ENCODE data around the gene TMEM131L. TPM values are rescaled to one million over a fixed set of nuclear protein-coding genes. Genes with fewer than 3 reads are reported as not detected.
"Not testable (repeated sequence)": the region's sequence is repeated elsewhere in the genome, so short reads cannot be mapped to it uniquely, and the experiment has no call there.

The TMEM131L gene
- total RNA-seq, 1 experiment from 2014 or later, result 4.5 TPM

GRCh38 chr4:153439831-153440230 lies 26.3 kb upstream of the TMEM131L start:
- no peak for DNase-seq (ENCODE audit: low spot score)
- in situ Hi-C loops (cut with HindIII; ENCODE audit: low sequenced_read_pairs), result no loop called here

- no peak for DNase-seq (ENCODE audit: low spot score)
- in situ Hi-C loops (cut with HindIII; ENCODE audit: low sequenced_read_pairs), result no loop called here
Measured at GRCh38 chr4:153440475-153440874, 25.7 kb upstream of the TMEM131L start.

GRCh38 chr4:153447175-153447905 lies 18.8 kb upstream of the TMEM131L start:
- DNase-seq (ENCODE audit: low spot score), result no peak
- in situ Hi-C loops (cut with HindIII; ENCODE audit: low sequenced_read_pairs), result no loop called here

- no peak for DNase-seq (ENCODE audit: low spot score)
- in situ Hi-C loops (cut with HindIII; ENCODE audit: low sequenced_read_pairs), result no loop called here
Measured at GRCh38 chr4:153448003-153448731, 18.0 kb upstream of the TMEM131L start.

GRCh38 chr4:153449338-153449737 lies 16.8 kb upstream of the TMEM131L start:
- DNase-seq (ENCODE audit: low spot score), result no peak
- in situ Hi-C loops (cut with HindIII; ENCODE audit: low sequenced_read_pairs), result no loop called here

GRCh38 chr4:153450544-153450917 lies 15.6 kb upstream of the TMEM131L start:
- in situ Hi-C loops (cut with HindIII; ENCODE audit: low sequenced_read_pairs), result no loop called here
- no peak for DNase-seq (ENCODE audit: low spot score)

GRCh38 chr4:153451145-153451544 lies 15.0 kb upstream of the TMEM131L start:
- DNase-seq (ENCODE audit: low spot score), result not testable (repeated sequence)

GRCh38 chr4:153451911-153452657 lies 14.1 kb upstream of the TMEM131L start:
- in situ Hi-C loops (cut with HindIII; ENCODE audit: low sequenced_read_pairs), result no loop called here
- peak; percentile 15 for DNase-seq (ENCODE audit: low spot score)

More at GRCh38 chr4:153451145-153451544, 15.0 kb upstream of the TMEM131L start:
- in situ Hi-C loops (cut with HindIII; ENCODE audit: low sequenced_read_pairs), result not testable (repeated sequence)

- no peak for DNase-seq (ENCODE audit: low spot score)
- in situ Hi-C loops (cut with HindIII; ENCODE audit: low sequenced_read_pairs), result no loop called here
Measured at GRCh38 chr4:153452658-153453378, 13.3 kb upstream of the TMEM131L start.

GRCh38 chr4:153453402-153453801 lies 12.8 kb upstream of the TMEM131L start:
- in situ Hi-C loops (cut with HindIII; ENCODE audit: low sequenced_read_pairs), result no loop called here
- DNase-seq (ENCODE audit: low spot score), result no peak

GRCh38 chr4:153458969-153459368 lies 7.2 kb upstream of the TMEM131L start:
- DNase-seq (ENCODE audit: low spot score), result no peak
- in situ Hi-C loops (cut with HindIII; ENCODE audit: low sequenced_read_pairs), result no loop called here

- in situ Hi-C loops (cut with HindIII; ENCODE audit: low sequenced_read_pairs); DNase-seq (ENCODE audit: low spot score): not testable (repeated sequence)
Measured at GRCh38 chr4:153461549-153461948, 4.6 kb upstream of the TMEM131L start.

GRCh38 chr4:153464068-153464467 lies 2.1 kb upstream of the TMEM131L start:
- DNase-seq (ENCODE audit: low spot score), result no peak
- in situ Hi-C loops (cut with HindIII; ENCODE audit: low sequenced_read_pairs), result no loop called here

- in situ Hi-C loops (cut with HindIII; ENCODE audit: low sequenced_read_pairs), result no loop called here
- no peak for DNase-seq (ENCODE audit: low spot score)
Measured at GRCh38 chr4:153465140-153465539, 1.0 kb upstream of the TMEM131L start.

GRCh38 chr4:153465615-153466080 lies 512 bp upstream of the TMEM131L start:
- in situ Hi-C loops (cut with HindIII; ENCODE audit: low sequenced_read_pairs), result no loop called here
- DNase-seq (ENCODE audit: low spot score), result peak; percentile 15

GRCh38 chr4:153466949-153467896 lies 1.1 kb downstream of the TMEM131L start:
- no peak for DNase-seq (ENCODE audit: low spot score)

GRCh38 chr4:153467897-153468262 lies 1.7 kb downstream of the TMEM131L start:
- in situ Hi-C loops (cut with HindIII; ENCODE audit: low sequenced_read_pairs), result no loop called here
- DNase-seq (ENCODE audit: low spot score), result no peak

More at GRCh38 chr4:153466949-153467896, 1.1 kb downstream of the TMEM131L start:
- in situ Hi-C loops (cut with HindIII; ENCODE audit: low sequenced_read_pairs), result no loop called here

GRCh38 chr4:153468587-153468986 lies 2.4 kb downstream of the TMEM131L start:
- in situ Hi-C loops (cut with HindIII; ENCODE audit: low sequenced_read_pairs), result no loop called here

More at GRCh38 chr4:153468587-153468986, 2.4 kb downstream of the TMEM131L start:
- DNase-seq (ENCODE audit: low spot score), result no peak
